HCT116 (cell line): ENCODE data around the gene CRYGN. TPM values are rescaled to one million over a fixed set of nuclear protein-coding genes. Genes with fewer than 3 reads are reported as not detected.

Source experiments
- ATAC-seq: fragments of 200-7000 bp; cut with Tn5 transposase; 2 replicates; pipeline ENCODE4 v1.9.1; 2020; ENCODE audit warnings: mild to moderate bottlenecking, moderate library complexity
- BruUV-seq: library from RNA; stranded (reverse); fragments of 400-500 nt; replicated peaks from 2 replicates; lab custom pipeline; 2021; lab: Mats Ljungman, UMichigan
- CTCF ChIA-PET: fragments of 300-600 bp; sonication (Branson Sonifier 250); formaldehyde crosslinking; loops from one replicate; lab custom pipeline; 2021; ENCODE audit warnings: antibody characterized with exemption; lab: Charles Lee
- POLR2A ChIA-PET: fragments of 300-600, 350-600 bp; sonication (Branson Sonifier 250); formaldehyde crosslinking; loops from one replicate; lab custom pipeline; 2021; ENCODE audit warnings: antibody characterized with exemption; lab: Charles Lee
- RAD21 ChIA-PET, 2 experiments: fragments of 300-600 bp; sonication (Branson Sonifier 250); formaldehyde crosslinking; loops; one replicate each; lab custom pipeline; 2023; ENCODE audit warnings: low total read pairs in 2 of 2; ENCODE audit not compliant: uncharacterized antibody in 2 of 2, unreplicated experiment in 2 of 2, low non-redundant PET in 1 of 2; lab: Charles Lee
- DNase-seq: peaks from one replicate; pipeline ENCODE4 v3.0.0-alpha.2; 2010; ENCODE audit warnings: low read depth, low spot score
- H2AFZ ChIP-seq: fragments of 200-600 bp; shearing (Covaris generic), sonication (generic); 2 replicates; pipeline ENCODE4 v1.6.1; 2017; ENCODE audit warnings: low read depth, mixed run types, mixed read lengths, antibody characterized with exemption, low read length; ENCODE audit not compliant: poor library complexity, severe bottlenecking
- H3K27ac ChIP-seq: 2 replicates; pipeline ENCODE4 v1.5.1; 2012; ENCODE audit warnings: low read depth, low read length
- H3K27me3 ChIP-seq: fragments of 200-600 bp; sonication (generic); 2 replicates; pipeline ENCODE4 v1.6.1; 2016; ENCODE audit warnings: mixed run types, low read length, mixed read lengths; ENCODE audit not compliant: insufficient read depth
- H3K36me3 ChIP-seq, 2 experiments: fragments of 200-500 bp in 1 of 2; fragments of 200-600 bp in 1 of 2; sonication (Bioruptor generic) in 1 of 2; sonication (generic) in 1 of 2; 2 replicates each; pipeline versions ENCODE4 v1.5.1 to v1.6.1; 2014 to 2016; ENCODE audit warnings: low read length in 2 of 2, inconsistent platforms in 1 of 2, mixed read lengths in 1 of 2, mixed run types in 1 of 2; ENCODE audit not compliant: insufficient read depth in 2 of 2, control insufficient read depth in 1 of 2
- H3K4me1 ChIP-seq, 2 experiments: fragments of 200-600 bp in 1 of 2; sonication (generic) in 1 of 2; 2 replicates each; pipeline versions ENCODE4 v1.5.1 to v1.6.1; 2012 to 2017; ENCODE audit warnings: low read length in 2 of 2, inconsistent platforms in 1 of 2, mild to moderate bottlenecking in 1 of 2, mixed read lengths in 1 of 2, mixed run types in 1 of 2, moderate library complexity in 1 of 2; ENCODE audit not compliant: insufficient read depth in 2 of 2, control insufficient read depth in 1 of 2
- H3K4me2 ChIP-seq: fragments of 200-600 bp; sonication (generic); 2 replicates; pipeline ENCODE4 v1.6.1; 2017; ENCODE audit warnings: mixed run types, low read length, mixed read lengths
- H3K4me3 ChIP-seq, 2 experiments: fragments of 200-600 bp in 1 of 2; sonication (generic) in 1 of 2; replicated peaks in 1 of 2; 2 replicates each; pipeline ENCODE4 v1.5.1; 2011 to 2016; ENCODE audit warnings: low read length in 2 of 2, control low read depth in 1 of 2, low read depth in 1 of 2, mild to moderate bottlenecking in 1 of 2, mixed read lengths in 1 of 2, mixed run types in 1 of 2
- H3K79me2 ChIP-seq: fragments of 200-600 bp; sonication (generic); 2 replicates; pipeline ENCODE4 v1.6.1; 2017; ENCODE audit warnings: mild to moderate bottlenecking, mixed run types, low read length, moderate library complexity, mixed read lengths; ENCODE audit not compliant: insufficient read depth
- H3K9ac ChIP-seq: fragments of 200-600 bp; sonication (generic); 2 replicates; pipeline ENCODE4 v1.6.1; 2016; ENCODE audit warnings: low read length, mixed read lengths
- H3K9me2 ChIP-seq: fragments of 200-600 bp; sonication (generic), shearing (Covaris generic); 2 replicates; pipeline ENCODE4 v1.6.1; 2017; ENCODE audit warnings: mixed run types, mild to moderate bottlenecking, moderate library complexity; ENCODE audit not compliant: insufficient read depth
- H3K9me3 ChIP-seq, 2 experiments: fragments of 200-500 bp in 1 of 2; fragments of 200-600 bp in 1 of 2; sonication (Bioruptor generic) in 1 of 2; sonication (generic) in 1 of 2; 2 replicates each; pipeline ENCODE4 v1.6.1; 2014 to 2017; ENCODE audit warnings: low read length in 2 of 2, mixed read lengths in 2 of 2, inconsistent platforms in 1 of 2, low read depth in 1 of 2, mild to moderate bottlenecking in 1 of 2, mixed run types in 1 of 2, moderate library complexity in 1 of 2; ENCODE audit not compliant: control insufficient read depth in 1 of 2, insufficient read depth in 1 of 2
- H4K20me1 ChIP-seq: fragments of 200-600 bp; sonication (generic), shearing (Covaris generic); 2 replicates; pipeline ENCODE4 v1.6.1; 2017; ENCODE audit warnings: mixed run types, mild to moderate bottlenecking, moderate library complexity; ENCODE audit not compliant: insufficient read depth
- CBX3 ChIP-seq: IDR thresholded peaks from 2 replicates; pipeline ENCODE4 v1.6.1; 2012; ENCODE audit warnings: low read depth
- CTCF ChIP-seq, 3 experiments: fragments of 200-600 bp in 1 of 3; sonication (generic) in 1 of 3; IDR thresholded peaks in 2 of 3; conservative IDR thresholded peaks in 1 of 3; 2 replicates each; pipeline ENCODE4 v1.5.1; 2012 to 2017; ENCODE audit warnings: low read depth in 2 of 3, low read length in 2 of 3, antibody characterized with exemption in 1 of 3, borderline replicate concordance in 1 of 3, control low read depth in 1 of 3, mild to moderate bottlenecking in 1 of 3, mixed read lengths in 1 of 3, mixed run types in 1 of 3, moderate library complexity in 1 of 3; ENCODE audit not compliant: insufficient read depth in 1 of 3
- EGR1 ChIP-seq: IDR thresholded peaks from 2 replicates; pipeline ENCODE4 v1.6.1; 2012; ENCODE audit warnings: low read depth
- POLR2A ChIP-seq: IDR thresholded peaks from 2 replicates; pipeline ENCODE4 v1.7.0; 2011; ENCODE audit warnings: borderline replicate concordance; ENCODE audit not compliant: insufficient read depth, insufficient read length; ENCODE audit errors: extremely low read depth
- RAD21 ChIP-seq: IDR thresholded peaks from 2 replicates; pipeline ENCODE4 v1.6.1; 2012; ENCODE audit warnings: low read depth, mild to moderate bottlenecking
- SP1 ChIP-seq: IDR thresholded peaks from 2 replicates; pipeline ENCODE4 v1.6.1; 2012; ENCODE audit warnings: low read depth
- ZBTB33 ChIP-seq: IDR thresholded peaks from 2 replicates; pipeline ENCODE4 v1.6.1; 2011; ENCODE audit warnings: mild to moderate bottlenecking, low read length, moderate library complexity; ENCODE audit not compliant: insufficient replicate concordance; ENCODE audit errors: extremely low read depth
- intact Hi-C: fragments of 100-400 bp; cut with micrococcal nuclease; formaldehyde crosslinking; loops from 2 replicates; pipeline ENCODE4 v1.10.0; 2022
- total RNA-seq: library from RNA; stranded (reverse); gene quantifications from one replicate; pipeline ENCODE4 v1.2.1, GENCODE V29; 2021; ENCODE audit not compliant: unreplicated experiment

CRYGN gene
- total RNA-seq, 1 experiment from 2014 or later = not detected

- Histone ChIP-seq H3K79me2 (no peaks in the 10 kb centered on the region), H4K20me1 (no peaks in the 10 kb centered on the region), H3K36me3 (no peaks in the 10 kb centered on the region), H3K27me3 (no peaks in the 10 kb centered on the region), H3K4me2 (no peak overlapping the region), H3K9me2 (no peaks in the 10 kb centered on the region), H3K9me3 (no peaks in the 10 kb centered on the region), H3K27ac (no peak overlapping the region), H3K9ac (no peak overlapping the region), H3K4me3 (no peak overlapping the region), H2AFZ (no peak overlapping the region), H3K4me1 (peaks cover 6 to 7% of the 10 kb centered on the region in 2 experiments; a peak in 2 of 4 replicates)
- no peak for TF ChIP-seq ZBTB33
- TF ChIP-seq EGR1 = no peak
- no peak for TF ChIP-seq CBX3
- TF ChIP-seq SP1 = no peak
- no peak for TF ChIP-seq CTCF (IDR thresholded peaks at IDR 0.05 in 2 of 3, conservative IDR thresholded peaks at IDR 0.05 in 1 of 3; ENCODE audit: borderline replicate concordance in 1 of 3, insufficient read depth in 1 of 3, low read depth in 2 of 3, low read length in 2 of 3)
- no peak for TF ChIP-seq POLR2A
- TF ChIP-seq RAD21 = no peak
- intact Hi-C loops = no loop called here
- RAD21 ChIA-PET = no interaction called here
- DNase-seq = no peak
- ATAC-seq = no peak
- CTCF ChIA-PET = no interaction called here
- POLR2A ChIA-PET = no interaction called here
- BruUV-seq = no TSS peak
These were observed 56.1 kb downstream of the CRYGN start for GRCh38 chr7:151383638-151384351.
